ENCODE measurements around the gene SNAPC3. TPM values are rescaled to one million over a fixed set of nuclear protein-coding genes. Genes with fewer than 3 reads are reported as not detected.
"Not testable (repeated sequence)": the region's sequence is repeated elsewhere in the genome, so short reads cannot be mapped to it uniquely, and the experiment has no call there.

SNAPC3 gene
- total RNA-seq, 1 experiment from 2014 or later = 28.0 TPM

- peaks cover 29 to 35% of the 10 kb centered on the region in 2 experiments for H3K4me1 Mint-ChIP-seq
- DNase-seq = no peak
- Histone ChIP-seq H3K79me1 (ENCODE audit: insufficient read depth, low read depth, low read length, poor library complexity, severe bottlenecking) (peaks cover 12% of the 10 kb centered on the region), H3K18ac (ENCODE audit: insufficient read length, low read depth, low read length) (no peak overlapping the region), H2AK5ac (ENCODE audit: insufficient read length, low read length) (no peak overlapping the region), H3K9ac (ENCODE audit: extremely low read depth, insufficient read length, low read length) (no peak overlapping the region), H3T11ph (ENCODE audit: low read length) (no peak overlapping the region), H3K23ac (ENCODE audit: insufficient read length, low read depth, low read length) (no peak overlapping the region), H4K20me1 (ENCODE audit: control insufficient read depth, insufficient read depth, insufficient read length) (no peaks in the 10 kb centered on the region), H2BK120ac (ENCODE audit: low read depth, low read length, poor library complexity, severe bottlenecking) (no peak overlapping the region), H3K4ac (ENCODE audit: low read depth, low read length) (no peak overlapping the region), H3K4me2 (ENCODE audit: insufficient read depth, insufficient read length, low read length) (no peak overlapping the region), H3K79me2 (ENCODE audit: insufficient read depth, low read length) (peaks cover 10% of the 10 kb centered on the region; the same call in 1 of the 2 replicates), H4K91ac (ENCODE audit: insufficient read length, low read depth, low read length) (no peak overlapping the region), H3K9me3 (ENCODE audit: control insufficient read depth, low read depth, low read length) (no peaks in the 10 kb centered on the region), H2BK20ac (ENCODE audit: low read depth, low read length, poor library complexity, severe bottlenecking) (no peak overlapping the region), H4K5ac (ENCODE audit: insufficient read length, low read depth, low read length) (no peak overlapping the region), H2BK12ac (ENCODE audit: insufficient read length, low read depth, low read length) (no peak overlapping the region), H2AFZ (ENCODE audit: low read length) (no peak overlapping the region), H3K27me3 (ENCODE audit: insufficient read depth, low read length) (no peaks in the 10 kb centered on the region), H2BK15ac (ENCODE audit: low read depth, low read length) (no peak overlapping the region), H3K27ac (ENCODE audit: insufficient read length, low read depth, low read length) (no peak overlapping the region), H3K14ac (ENCODE audit: insufficient read depth, low read length) (no peak overlapping the region), H3K56ac (ENCODE audit: insufficient read length, low read depth, low read length) (no peak overlapping the region), H3K4me1 (ENCODE audit: insufficient read depth, low read length) (no peaks in the 10 kb centered on the region), H4K8ac (replicated peaks; ENCODE audit: insufficient read length, low read depth, low read length) (no peak overlapping the region), H3K23me2 (ENCODE audit: insufficient read length, low read depth, low read length, poor library complexity, severe bottlenecking) (peaks cover 6% of the 10 kb centered on the region), H2BK5ac (ENCODE audit: insufficient read length, low read length) (no peak overlapping the region)
- H3K9me3 Mint-ChIP-seq = no peaks in the 10 kb centered on the region; a peak in 1 of 5 replicates
- TF ChIP-seq CTCF (conservative IDR thresholded peaks at IDR 0.05) = no peak
- H3K27ac Mint-ChIP-seq = peak overlapping the region in 1 of 3 experiments; percentile 68; a peak in 1 of 7 replicates
- H3K27me3 Mint-ChIP-seq (ENCODE audit: low read depth) = no peaks in the 10 kb centered on the region
- peaks cover 28 to 55% (median 47%) of the 10 kb centered on the region in 3 experiments for H3K36me3 Mint-ChIP-seq (ENCODE audit: insufficient read depth in 1 of 3, low read depth in 3 of 3)
- no CpG with 5 or more reads among the region's 8 CpGs for WGBS (ENCODE audit: extremely low coverage, insufficient read length, low lambda C conversion rate)
- H3K4me3 Mint-ChIP-seq = no peak overlapping the region
These were observed 3.3 kb downstream of the SNAPC3 start for GRCh38 chr9:15426019-15426418.

GRCh38 chr9:15427702-15428101, 5.0 kb downstream of the SNAPC3 start:
- H4K91ac ChIP-seq (ENCODE audit: insufficient read length, low read depth, low read length); H3K27me3 Mint-ChIP-seq (ENCODE audit: low read depth); H3K4me2 ChIP-seq (ENCODE audit: insufficient read depth, insufficient read length, low read length); H3K79me2 ChIP-seq (ENCODE audit: insufficient read depth, low read length); H3T11ph ChIP-seq (ENCODE audit: low read length); H2AFZ ChIP-seq (ENCODE audit: low read length); H2BK5ac ChIP-seq (ENCODE audit: insufficient read length, low read length); H3K9ac ChIP-seq (ENCODE audit: extremely low read depth, insufficient read length, low read length); H3K9me3 ChIP-seq (ENCODE audit: control insufficient read depth, low read depth, low read length); H3K56ac ChIP-seq (ENCODE audit: insufficient read length, low read depth, low read length); H4K20me1 ChIP-seq (ENCODE audit: control insufficient read depth, insufficient read depth, insufficient read length); H2AK5ac ChIP-seq (ENCODE audit: insufficient read length, low read length); H3K4me1 ChIP-seq (ENCODE audit: insufficient read depth, low read length); H3K9me3 Mint-ChIP-seq; H3K23ac ChIP-seq (ENCODE audit: insufficient read length, low read depth, low read length); H4K8ac ChIP-seq (replicated peaks; ENCODE audit: insufficient read length, low read depth, low read length); H2BK12ac ChIP-seq (ENCODE audit: insufficient read length, low read depth, low read length); H2BK15ac ChIP-seq (ENCODE audit: low read depth, low read length); H3K27me3 ChIP-seq (ENCODE audit: insufficient read depth, low read length); DNase-seq; H3K4ac ChIP-seq (ENCODE audit: low read depth, low read length); H3K4me3 Mint-ChIP-seq; H2BK120ac ChIP-seq (ENCODE audit: low read depth, low read length, poor library complexity, severe bottlenecking); H3K18ac ChIP-seq (ENCODE audit: insufficient read length, low read depth, low read length); H3K27ac Mint-ChIP-seq; H4K5ac ChIP-seq (ENCODE audit: insufficient read length, low read depth, low read length); H3K14ac ChIP-seq (ENCODE audit: insufficient read depth, low read length); H3K27ac ChIP-seq (ENCODE audit: insufficient read length, low read depth, low read length); H2BK20ac ChIP-seq (ENCODE audit: low read depth, low read length, poor library complexity, severe bottlenecking); H3K23me2 ChIP-seq (ENCODE audit: insufficient read length, low read depth, low read length, poor library complexity, severe bottlenecking): not testable (repeated sequence)
- WGBS (ENCODE audit: extremely low coverage, insufficient read length, low lambda C conversion rate) = no CpG with 5 or more reads among the region's 7 CpGs
- peaks cover 12% of the 10 kb centered on the region for H3K79me1 ChIP-seq (ENCODE audit: insufficient read depth, low read depth, low read length, poor library complexity, severe bottlenecking)
- Mint-ChIP-seq H3K36me3 (ENCODE audit: insufficient read depth in 1 of 3, low read depth in 3 of 3) (peaks cover 30 to 58% (median 48%) of the 10 kb centered on the region in 3 experiments), H3K4me1 (peaks cover 21 to 26% of the 10 kb centered on the region in 2 experiments)

All from H9 (cell line).